Coronary artery (tissue), 2 donors: ENCODE data around the gene SLC2A13.

Source experiments
- DNase-seq: peaks from one replicate; pipeline ENCODE4 v3.0.0-alpha.2; 2017; ENCODE audit warnings: low spot score
- H3K27ac ChIP-seq, 2 donors: fragments of 200-600 bp; sonication (generic); one replicate each; pipeline ENCODE4 v1.5.1; 2016 to 2019
- H3K4me3 ChIP-seq: fragments of 200-600 bp; sonication (generic); 2 replicates; pipeline ENCODE4 v1.5.1; 2016; ENCODE audit warnings: mild to moderate bottlenecking, moderate library complexity
- CTCF ChIP-seq: fragments of 200-600 bp; sonication (generic); IDR thresholded peaks from one replicate; pipeline ENCODE4 v1.5.1; 2019; ENCODE audit warnings: antibody characterized with exemption

SLC2A13 gene

GRCh38 chr12:40145896-40146295 lies 40.0 kb upstream of the SLC2A13 start:
- no peak for DNase-seq
- no peak overlapping the region for H3K4me3 ChIP-seq
- no peak for TF ChIP-seq CTCF
- no peak overlapping the region for H3K27ac ChIP-seq

DNA sequence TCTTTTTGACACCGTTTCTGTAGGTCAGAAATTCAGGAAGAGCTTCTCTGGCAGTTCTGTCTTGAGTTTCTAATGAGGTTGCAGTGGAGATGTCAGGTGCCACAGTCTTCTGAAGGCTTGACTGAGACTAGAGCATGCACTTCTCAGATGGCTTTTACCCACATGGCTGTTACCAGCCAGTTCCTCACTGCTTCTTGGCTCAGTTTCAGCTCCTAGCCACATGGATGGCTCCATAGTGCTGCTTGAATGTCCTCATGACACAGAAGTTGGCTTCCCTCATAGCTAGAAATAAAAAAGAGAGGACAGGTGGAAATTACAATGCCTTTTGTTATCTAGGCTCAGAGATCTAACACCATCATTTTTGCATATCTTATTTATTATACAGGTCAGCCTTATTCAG lies 38.1 kb upstream of the SLC2A13 start:
- no peak for DNase-seq

DNA sequence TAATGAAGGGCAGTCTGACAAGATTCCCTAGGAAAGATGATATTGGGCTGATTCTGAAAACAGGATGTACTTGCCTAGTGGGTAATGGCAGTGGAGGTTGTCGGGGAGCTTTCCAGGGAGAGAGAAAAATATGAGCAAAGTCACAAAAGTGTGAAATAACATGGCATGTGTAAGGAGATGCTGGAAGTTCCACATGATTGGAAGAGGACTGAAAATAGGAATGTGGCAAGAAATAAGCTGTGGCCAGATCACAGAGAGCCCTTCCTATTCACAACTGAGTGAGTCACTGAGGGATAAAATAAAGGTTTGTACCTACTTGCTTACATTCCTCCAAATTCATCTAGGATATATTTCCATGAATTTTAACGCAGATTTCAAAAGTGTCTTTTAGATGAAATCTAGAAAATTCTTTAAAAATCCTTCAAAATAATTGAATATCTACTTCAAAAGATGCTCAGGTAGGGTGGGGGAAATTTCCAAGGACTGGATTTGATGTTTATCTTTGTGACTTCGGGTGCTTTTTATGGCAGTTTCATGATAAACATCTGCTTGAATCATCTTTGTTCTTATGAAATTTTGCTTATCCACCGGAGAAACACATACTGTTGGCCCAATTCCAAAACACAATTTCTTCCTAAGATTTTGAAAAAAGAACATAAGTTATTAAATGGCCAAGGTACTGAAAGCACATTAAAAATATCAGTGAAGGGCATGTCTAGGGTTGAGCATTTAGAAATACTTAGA lies 36.3 kb upstream of the SLC2A13 start:
- no peak for DNase-seq
- no peak overlapping the region for H3K27ac ChIP-seq
- H3K4me3 ChIP-seq = no peak overlapping the region
- no peak for TF ChIP-seq CTCF

More for the DNA sequence above, 38.1 kb upstream of the SLC2A13 start:
- no peak overlapping the region for H3K4me3 ChIP-seq
- TF ChIP-seq CTCF = no peak
- H3K27ac ChIP-seq = no peak overlapping the region

DNA sequence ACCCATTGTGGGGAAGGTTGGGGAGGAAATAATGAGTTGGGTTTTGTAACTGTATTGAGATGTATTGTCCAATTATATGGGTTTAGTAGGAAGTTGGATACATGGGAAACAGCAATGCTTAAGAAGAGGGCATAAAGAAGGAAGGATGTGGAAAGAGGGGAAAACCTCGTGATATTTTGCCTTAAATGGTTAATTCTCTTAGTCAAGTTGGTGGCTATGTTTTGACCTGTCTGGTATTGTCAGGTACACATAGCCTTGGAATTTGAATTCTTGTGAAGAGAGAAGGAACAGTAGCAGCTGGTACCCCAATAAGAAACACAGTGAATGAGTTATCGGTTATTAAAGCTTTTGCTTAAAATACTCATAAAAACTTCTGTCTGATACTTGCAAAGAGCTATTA lies 32.6 kb upstream of the SLC2A13 start:
- no peak for TF ChIP-seq CTCF
- no peak overlapping the region for H3K4me3 ChIP-seq
- no peak for DNase-seq
- H3K27ac ChIP-seq = no peak overlapping the region

GRCh38 chr12:40137252-40137651 lies 31.4 kb upstream of the SLC2A13 start:
- TF ChIP-seq CTCF = no peak
- no peak overlapping the region for H3K4me3 ChIP-seq
- DNase-seq = no peak
- H3K27ac ChIP-seq = no peak overlapping the region

DNA sequence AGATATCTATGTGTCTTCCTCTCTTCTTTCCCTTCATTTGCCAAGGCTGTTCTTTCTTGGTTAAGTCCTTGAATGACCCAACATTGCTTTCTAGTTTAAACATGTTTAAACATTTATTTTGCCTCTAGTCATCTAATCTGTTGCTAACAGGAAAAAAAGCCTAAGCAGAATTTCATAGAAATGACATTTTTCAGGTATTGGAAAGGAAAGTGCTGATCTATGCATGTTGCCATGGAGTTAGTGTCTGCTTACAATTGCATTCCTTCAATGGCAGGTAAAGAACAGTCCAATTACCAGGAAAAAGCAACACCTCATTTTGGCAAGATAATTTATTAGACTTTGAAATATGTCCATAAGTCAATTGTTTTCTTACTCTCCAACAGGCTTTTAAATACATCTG lies 21.5 kb upstream of the SLC2A13 start:
- TF ChIP-seq CTCF = no peak
- Histone ChIP-seq H3K27ac (no peak overlapping the region), H3K4me3 (no peak overlapping the region)
- DNase-seq = no peak

GRCh38 chr12:40123496-40123895 lies 17.6 kb upstream of the SLC2A13 start:
- no peak for TF ChIP-seq CTCF
- H3K27ac ChIP-seq = no peak overlapping the region
- H3K4me3 ChIP-seq = no peak overlapping the region
- DNase-seq = no peak
